NCI-H187 treated with DMSO at 0.1 percent for 48 hours (cell line): ENCODE results near the gene EVI2B.
"Not testable (repeated sequence)": the region's sequence is repeated elsewhere in the genome, so short reads cannot be mapped to it uniquely, and the experiment has no call there.

Experiments used
- DNase-seq: peaks from one replicate; lab custom pipeline; 2025; lab: John Stamatoyannopoulos, UW

EVI2B gene

DNA sequence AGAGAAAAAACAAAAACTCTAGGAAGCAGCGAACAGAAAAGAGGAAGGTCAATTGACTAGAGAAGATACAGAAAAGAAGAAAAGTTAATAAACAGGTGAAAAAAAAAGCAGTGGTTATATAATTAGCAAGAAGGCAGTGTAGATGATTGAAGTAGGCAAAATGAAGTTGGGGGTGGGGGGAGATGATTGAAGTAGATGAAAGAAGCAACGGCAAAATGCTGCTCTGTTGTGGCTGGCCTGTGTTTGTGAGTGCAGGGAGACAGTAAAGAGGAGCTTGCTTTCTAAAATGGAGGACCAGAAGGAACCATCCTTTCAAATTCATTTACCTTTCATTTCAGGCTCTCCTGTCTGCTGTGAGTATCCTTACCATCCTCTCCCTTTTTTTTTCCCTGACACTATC lies 3.6 kb downstream of the EVI2B start:
- no peak for DNase-seq

DNA sequence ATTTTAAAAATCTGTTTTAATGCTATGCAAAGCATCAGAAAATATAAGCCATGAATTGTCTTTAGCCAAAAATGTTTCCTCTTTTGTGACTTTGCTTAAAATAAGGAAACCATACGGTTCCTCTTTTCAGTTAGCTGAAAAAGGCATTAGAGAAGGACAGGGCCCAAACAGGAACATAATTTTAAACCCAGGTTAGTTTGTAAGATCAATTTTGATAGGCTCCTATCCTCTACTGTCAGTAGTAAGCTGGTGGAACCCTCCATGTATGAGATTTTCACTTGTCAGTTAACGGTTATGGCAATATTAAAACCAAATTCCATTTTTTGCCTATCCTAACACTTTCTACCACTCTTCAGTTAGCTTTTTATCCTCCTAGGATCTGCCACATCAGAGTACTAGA lies 4.3 kb downstream of the EVI2B start:
- no peak for DNase-seq

DNA sequence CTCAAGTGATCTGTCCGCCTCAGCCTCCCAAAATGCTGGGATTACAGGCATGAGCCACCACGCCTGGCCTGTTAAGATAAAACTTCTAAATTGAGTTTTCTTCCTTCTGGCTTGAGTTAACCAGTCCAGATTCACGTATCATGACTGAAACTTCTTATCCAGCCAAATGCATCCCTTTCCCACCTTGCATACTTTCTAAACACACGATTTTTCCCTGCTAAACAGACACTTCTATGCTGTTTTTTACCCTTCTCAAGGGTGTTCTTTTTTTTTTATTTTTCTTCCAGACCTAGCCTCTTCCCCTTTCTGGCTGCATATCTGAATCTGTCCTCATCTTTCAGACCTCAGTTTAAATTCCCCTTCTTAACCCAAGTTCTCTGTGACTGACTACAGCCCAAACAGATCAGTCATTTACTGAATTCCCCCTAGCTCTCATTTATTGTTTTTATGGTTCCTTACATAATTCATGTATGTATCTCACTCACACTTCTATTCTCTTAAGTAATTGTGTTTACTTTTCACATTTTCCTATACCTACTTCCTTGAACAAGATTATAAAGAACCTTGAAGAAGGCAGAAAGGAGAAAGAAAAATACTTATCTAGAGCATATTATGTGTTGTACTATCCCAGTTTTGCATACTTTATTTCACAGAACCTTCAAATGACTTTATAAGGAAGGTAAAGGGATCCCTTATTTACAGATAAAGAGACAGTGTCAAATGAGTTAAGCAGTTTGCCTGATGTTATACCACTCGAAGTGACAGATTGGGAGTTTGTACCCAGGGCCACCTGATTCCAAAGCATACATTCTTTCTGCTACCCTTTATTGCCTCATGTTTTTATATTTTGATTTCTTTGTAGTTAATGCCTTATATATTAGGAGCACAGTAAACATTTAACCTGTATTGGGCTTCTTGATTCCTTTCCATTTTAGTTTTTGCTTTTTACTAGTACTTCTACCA lies 5.2 kb downstream of the EVI2B start:
- no peak for DNase-seq

DNA sequence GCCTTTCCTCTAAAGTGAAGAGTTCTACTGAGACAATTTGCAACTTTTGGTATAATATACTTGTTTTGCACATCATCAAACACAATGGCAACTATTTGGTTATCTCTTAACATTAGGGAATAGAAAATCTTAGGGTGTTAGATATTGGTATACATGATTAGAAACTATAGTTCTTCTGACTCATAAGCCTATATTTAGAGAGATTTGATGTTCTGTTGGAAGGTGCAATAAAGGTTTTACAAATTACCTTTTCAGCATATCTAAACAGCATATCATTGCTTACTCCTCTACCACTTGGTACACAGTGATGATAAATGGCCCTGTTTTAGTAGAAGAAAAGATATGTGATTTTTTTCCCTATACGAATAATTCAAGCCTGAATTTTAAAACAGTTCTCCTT lies 6.2 kb downstream of the EVI2B start:
- DNase-seq = no peak

DNA sequence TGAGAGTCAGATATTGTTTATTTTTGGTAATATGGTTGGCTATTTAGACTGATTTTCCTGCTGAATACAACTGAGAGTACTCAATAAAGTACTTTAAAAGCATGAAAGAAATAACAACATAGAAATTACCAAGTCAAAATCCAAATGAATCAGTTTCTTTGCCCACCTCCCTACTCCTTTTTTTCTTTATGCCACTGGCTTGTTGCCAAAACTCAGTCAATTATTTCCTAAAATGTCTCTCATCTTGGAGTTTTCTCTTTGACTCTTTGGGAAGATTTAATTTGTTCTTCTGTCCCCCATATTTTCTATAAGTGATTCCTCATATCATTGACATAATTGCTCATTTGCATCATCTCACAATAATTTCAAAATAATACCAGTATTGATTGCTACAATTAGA lies 14.2 kb downstream of the EVI2B start:
- DNase-seq = no peak

DNA sequence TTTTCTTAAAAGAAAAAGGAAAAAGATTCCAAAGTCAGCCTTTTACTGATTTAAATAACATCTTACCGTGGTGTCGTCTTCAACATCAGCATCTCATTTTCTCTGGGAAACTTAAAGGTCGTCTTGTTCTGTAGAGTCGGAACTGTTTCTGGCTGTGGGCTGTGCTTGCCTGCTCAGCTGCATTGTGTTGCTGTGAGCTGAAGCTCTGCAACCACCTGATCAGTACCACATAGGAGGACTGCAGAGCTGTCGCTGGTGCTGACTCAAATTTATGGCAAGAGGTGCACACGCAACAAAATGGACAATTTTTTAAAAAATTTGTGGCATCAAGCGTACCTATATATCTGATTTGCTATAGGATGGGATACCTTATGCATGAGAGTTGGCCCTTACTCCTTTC lies 16.8 kb downstream of the EVI2B start, which contains the start of gene OMG:
TSS of gene OMG (minus strand) at position 150 of the 400 bp plus-strand sequence. CDS start 908 bp downstream, outside the sequence.
- DNase-seq = no peak

DNA sequence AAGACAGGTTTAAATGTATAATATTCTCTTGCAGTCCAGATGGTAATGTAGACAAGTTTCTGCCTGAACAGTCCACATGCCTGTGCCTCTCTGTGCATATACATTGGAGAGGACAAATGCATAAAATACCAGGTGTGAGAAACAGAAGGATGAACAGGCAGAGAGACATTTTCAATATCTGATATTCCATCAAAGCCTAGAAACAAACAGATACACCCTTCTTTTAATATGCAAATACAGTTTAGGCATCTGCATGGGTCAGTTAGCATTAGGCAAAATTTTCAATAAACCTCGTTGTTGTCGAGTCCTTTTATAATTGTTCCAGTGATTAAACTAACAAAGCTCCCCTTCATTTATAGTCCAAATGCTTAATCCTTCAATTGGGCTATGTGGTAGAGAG lies 17.7 kb downstream of the EVI2B start:
- no peak for DNase-seq

DNA sequence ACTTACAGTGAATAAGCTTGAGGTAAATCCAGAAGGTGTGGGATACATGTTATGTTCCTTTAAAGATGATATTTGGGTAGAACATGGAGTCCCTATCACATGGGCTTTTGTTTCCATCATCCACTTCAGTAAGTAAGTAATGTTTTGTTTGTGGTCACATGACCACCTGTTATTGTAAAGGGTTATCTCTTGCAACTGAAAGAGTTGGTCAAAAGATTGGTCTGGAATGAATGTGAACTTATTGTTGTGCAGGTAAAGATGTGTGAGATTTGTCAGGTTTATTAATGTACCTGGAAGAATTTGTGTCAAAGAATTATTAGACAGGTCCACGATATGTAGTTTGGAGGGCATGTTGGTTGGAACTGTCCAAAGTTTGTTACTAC lies 18.4 kb downstream of the EVI2B start:
- no peak for DNase-seq

DNA sequence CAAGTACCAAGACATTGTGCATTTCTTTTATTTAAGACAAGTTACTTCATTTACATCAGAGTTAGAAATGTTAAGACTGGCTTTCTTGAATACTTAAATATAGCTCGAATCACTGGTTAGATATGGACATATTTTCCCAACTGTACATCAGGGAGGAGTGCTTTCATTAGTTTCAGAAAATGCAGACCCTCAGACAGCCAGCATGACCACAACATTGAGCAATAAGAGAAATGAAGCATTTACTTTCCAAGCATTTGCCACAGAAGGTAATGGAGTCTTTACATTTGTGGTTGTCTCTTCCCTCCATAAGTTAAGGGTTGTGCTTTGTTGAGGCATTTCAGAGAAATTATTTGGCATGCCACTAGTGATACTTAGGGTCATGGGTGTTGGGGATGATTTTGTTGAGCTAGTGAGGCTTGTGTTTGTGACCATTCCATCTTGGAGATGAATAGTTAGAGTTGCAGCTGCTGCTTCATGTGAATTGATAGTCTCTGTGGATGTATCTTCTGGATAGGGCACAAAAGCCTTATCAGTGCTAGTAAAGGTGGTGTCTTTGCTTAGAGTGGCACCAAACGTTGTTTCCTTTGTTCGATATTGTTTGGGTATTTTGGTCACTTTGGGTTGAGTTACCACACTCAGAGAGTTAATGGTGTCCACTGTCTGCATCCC lies 18.9 kb downstream of the EVI2B start:
- no peak for DNase-seq

DNA sequence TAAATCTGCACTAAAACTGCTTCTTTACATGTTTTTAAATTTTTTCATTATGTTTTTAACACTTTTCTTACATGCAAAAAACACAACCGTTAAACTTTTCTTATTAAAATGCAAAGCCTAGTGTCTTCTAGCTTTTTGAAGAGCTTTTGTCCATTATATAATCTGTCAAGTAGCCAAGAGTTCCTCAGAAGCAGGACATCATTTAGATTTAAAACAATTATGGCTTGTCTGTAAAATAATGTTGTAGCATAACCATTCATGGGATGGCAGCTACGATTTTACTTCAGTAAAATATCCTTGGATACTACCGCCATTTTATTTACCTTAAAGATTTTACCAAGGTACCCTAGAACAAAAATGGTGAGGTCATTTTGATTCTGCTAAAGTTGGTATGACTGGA lies 19.6 kb downstream of the EVI2B start:
- no peak for DNase-seq

DNA sequence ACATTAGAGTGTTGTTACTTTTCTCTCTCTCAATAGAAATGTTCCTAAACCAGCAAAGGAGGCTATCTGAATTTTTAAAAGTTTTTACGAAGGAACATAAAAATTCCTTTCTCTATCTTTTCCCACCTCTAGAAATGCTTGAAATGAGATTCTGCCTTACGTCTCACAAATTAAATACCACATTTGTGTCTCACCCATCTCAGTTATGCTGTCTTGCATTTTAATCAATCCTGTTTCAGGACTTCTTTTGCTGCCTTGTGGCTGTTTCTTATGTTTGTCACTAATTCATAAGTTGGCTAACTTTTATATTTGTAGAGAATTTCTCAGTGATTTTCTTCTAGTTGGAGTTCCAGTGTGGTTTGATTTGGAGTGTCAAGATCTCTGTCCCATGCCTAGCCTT lies 20.3 kb downstream of the EVI2B start:
- DNase-seq = no peak

DNA sequence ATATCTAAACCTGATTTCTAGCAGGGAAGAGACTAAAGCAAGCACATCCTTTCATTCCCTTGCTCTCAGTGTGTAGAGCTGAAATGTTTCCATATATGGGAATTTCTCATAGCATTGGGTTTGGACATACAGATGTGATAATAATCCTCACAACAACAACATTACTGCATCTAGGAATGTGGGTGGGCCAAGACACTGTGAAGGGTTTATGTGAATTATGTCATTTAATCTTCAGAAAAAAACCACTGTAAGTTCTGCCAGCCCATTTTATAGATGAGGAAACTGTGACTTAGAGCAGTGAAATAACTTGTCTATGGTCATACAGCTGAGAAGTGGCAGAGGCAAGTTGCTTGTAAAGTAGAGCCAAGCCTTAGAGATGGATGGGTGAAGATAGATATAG lies 22.0 kb downstream of the EVI2B start:
- DNase-seq = no peak

DNA sequence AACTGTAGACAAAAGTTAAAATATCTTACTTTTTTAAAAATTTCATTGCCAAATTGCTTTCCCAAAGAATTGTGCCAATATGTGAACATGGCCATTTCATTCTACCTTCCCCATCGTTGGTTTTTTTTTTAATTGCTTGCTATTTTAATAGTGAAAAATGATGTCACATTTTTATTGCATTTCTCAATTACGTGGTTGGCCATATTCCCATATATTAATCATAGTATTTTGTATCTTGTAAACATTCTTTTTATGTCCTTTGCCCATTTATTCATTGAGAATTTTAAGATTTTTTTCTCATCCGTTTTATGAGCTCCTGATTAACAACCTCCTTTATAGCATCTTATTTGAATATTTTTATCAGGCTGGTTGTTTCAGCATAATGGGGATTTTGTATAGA lies 24.1 kb downstream of the EVI2B start:
- no peak for DNase-seq

DNA sequence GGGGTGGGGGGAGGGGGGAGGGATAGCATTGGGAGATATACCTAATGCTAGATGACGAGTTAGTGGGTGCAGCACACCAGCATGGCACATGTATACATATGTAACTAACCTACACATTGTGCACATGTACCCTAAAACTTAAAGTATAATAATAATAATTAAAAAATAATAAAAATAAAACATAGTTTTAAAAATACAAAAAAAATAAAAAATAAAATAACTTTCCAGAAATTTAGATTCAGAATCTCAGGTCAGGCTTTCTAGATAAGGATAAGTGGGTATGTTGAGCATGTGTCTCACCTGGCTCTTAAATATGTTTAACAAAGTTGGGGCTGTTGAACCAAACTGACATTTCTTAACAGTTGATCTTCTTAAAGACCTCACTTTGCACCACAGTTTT lies 25.9 kb downstream of the EVI2B start:
- DNase-seq = not testable (repeated sequence)

DNA sequence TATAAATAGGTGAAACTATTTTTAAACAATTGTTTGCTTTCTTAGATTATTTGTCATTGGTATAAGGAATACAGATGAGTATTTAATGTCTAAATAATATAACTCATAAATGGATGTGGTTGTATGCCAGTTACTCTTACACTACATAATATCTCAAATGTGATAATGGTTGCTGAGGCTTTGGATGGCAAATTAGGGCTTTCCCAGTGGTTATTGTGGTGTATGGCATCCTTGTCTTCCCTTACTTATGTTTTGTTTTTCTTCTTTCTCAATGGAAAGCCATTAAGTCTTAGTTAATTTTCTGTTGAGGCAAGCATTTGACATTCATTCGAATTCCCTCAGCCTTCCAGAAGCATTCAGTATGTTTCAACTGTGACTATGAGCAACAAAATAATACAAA lies 27.3 kb downstream of the EVI2B start:
- no peak for DNase-seq

DNA sequence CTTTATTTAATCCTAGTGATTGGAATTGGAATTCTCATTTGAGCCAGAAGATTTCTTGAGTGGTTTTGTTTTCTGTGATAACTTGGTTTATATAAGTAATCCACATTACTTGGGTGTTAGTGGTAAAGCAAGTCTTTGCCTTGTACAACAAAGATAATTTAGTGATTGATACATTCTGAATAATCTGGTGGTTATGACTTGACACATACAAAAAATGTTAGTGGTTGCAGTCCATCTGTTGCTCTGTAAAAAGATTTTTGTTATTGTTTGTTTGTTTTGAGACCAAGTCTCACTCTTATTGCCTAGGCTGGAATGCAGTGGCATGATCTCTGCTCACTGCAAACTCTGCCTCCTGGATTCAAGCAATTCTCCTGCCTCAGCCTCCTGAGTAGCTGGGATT lies 30.0 kb downstream of the EVI2B start:
- DNase-seq = no peak

DNA sequence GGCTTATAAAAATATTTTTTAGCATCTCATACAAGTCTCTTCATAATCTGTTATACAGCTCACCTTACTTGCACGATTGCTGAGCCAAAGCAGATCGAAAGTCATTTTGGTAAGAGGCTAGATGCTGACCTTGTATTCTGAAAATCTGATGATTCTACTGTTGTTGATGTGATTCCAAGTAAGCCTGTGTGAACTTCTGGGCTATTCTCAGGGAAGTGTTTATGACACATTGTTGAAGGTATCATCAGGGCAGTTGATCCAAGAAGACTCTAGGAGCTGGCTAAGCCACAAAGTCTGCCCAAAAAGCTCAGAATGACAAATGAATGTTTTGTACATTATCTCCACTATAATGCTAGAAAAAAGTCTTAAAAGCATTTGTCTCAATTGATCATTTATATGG lies 32.8 kb downstream of the EVI2B start:
- DNase-seq = no peak

DNA sequence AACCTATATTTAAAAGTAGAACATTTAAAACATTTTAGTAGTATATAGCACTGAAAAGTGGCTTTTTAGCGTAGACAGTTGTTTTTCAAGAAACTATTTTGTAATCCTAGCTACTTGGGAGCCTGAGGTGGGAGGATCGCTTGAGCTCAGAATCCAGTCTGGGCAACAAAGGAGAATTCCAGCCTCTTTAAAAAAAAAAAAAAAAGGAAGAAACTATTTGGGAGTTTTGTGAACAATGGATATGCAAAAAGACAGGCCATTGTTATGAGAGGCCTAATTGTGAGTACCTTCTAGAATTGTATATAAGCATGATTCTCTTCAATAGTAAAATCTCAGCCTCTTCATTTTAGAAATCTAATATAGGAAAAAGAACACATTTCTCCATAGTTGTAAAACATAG lies 34.5 kb downstream of the EVI2B start:
- no peak for DNase-seq

DNA sequence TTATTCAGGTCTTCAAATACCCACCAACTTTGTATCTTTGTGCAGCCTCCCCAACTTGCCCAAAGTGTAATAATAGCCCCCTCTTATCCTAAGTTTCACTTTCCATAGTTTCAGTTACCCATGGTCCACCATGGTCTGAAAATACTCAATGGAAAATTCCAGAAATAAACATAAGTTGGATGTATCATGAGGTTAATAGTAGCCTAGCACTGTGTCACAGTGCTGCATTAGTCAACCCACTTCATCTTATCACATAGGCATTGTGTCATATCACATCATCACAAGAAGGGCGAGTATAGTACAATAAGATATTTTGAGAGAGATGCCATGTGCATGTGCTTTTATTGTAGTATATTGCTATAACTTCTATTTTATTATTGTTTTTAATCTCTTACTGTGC lies 38.7 kb downstream of the EVI2B start:
- DNase-seq = no peak

DNA sequence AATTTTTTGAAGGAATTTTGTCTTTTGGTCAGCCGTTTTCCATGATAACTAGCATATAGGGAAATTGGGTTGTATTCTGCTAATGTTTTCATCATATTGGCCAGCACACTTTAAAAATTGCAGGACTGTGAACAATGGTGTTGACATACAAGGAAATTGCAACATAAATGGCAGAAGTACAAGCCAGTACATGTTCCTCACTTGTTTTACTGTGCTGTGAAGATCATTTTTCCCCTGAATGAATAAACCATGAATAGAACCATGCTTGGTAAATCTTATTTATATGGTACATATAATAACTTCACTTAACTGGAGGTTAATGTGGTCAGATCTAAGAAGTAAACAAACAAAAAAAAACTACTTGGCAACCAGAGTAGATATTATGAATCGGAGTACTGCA lies 39.6 kb downstream of the EVI2B start:
- DNase-seq = no peak

DNA sequence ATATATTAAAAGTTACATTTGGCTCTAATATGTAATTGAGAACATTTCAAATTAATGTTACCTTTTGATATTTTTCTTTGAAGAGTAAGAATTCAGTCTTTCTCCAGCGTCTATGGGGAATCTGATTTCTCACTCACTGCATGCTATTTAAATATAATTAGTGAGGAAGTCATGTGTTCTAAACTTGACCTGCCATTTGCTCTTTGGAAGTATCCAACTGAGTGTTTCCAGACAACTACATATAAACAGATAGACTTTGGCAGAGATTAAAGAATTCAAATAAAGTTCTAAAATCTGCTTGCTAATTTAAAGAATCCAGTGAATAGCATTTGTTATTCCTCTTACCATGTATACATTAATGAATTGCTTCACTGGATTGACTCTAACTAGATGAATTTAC lies 40.3 kb downstream of the EVI2B start:
- DNase-seq = no peak

DNA sequence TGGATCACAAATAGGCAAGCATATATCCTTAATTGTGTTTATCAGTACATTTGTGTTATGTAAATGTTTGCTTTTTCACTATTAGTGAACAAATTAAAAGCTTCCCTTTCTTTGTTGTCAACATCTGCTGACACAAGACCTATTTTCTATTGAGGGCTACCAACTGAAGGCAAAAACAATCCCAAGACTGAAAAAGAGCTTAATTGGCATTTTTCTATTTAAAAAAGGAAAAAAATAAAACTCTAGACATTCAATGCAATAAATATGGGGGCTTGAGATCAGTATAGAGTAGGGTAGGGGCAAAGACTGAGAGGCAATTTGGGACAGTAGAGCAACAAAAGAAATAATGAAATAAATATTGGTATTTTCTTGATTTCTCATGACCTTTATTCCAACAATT lies 41.1 kb downstream of the EVI2B start:
- no peak for DNase-seq

DNA sequence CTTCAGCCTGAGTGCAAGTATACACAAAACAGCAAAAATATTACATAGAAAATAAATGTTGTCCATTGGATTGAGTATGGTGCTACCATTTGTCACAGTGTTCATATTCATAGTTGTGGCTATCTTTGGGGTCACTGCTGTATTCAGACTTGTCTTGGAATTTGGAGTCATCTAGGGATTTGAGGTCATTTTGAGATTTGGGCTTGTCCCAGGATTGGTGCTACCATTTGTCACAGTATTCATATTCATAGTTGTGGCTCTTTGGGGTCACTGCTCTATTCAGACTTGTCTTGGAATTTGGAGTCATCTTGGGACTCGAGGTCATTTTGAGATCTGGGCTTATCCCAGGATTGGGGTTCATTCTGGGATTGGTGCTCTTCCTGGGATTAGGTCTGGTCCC lies 41.6 kb downstream of the EVI2B start:
- DNase-seq = no peak

DNA sequence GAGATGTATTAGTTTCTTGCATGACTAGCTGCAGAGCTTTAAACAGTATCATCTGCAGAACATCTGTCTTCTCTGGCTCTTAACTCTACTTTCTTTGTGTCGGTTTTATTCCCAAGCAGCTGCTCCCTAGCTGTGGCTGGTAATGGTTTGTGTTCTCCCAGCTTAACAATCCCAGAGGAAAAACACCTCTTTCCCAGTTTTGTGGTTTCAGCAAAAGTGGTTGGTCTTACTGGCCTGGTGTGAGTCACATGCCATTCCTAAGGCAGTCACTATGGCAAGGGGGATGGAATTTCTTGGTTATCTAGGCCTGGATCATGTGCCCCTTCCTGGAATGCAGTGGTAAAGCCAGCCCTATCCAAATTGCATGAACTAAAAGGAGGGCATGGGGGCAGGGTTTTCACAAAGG lies 44.3 kb downstream of the EVI2B start:
- DNase-seq = no peak
